Measurements from ENCODE around the gene IFI27. TPM values are rescaled to one million over a fixed set of nuclear protein-coding genes. Genes with fewer than 3 reads are reported as not detected.

The IFI27 gene
- total and polyA plus RNA-seq, 4 donors: 94.1 to 883 (median 378) TPM

GRCh38 chr14:94139006-94139405 is 28.5 kb downstream of the IFI27 start:
- H3K27me3 ChIP-seq (ENCODE audit: control insufficient read depth in 3 of 3, insufficient read depth in 3 of 3, low read length in 2 of 3): peaks cover 0 to 2% (median 1%) of the 10 kb centered on the region in 3 donors
- WGBS, 2 donors: 76 to 81% methylated on average over 5 of the region's 5 CpGs
- H3K4me1 ChIP-seq (ENCODE audit: control insufficient read depth in 5 of 5, insufficient read depth in 5 of 5, low read length in 5 of 5): no peaks in the 10 kb centered on the region
- DNase-seq (no peak), ATAC-seq (ENCODE audit: insufficient read depth, low FRiP score) (no peak)
- H3K36me3 ChIP-seq (ENCODE audit: control insufficient read depth in 4 of 4, insufficient read depth in 4 of 4, low read length in 4 of 4): no peaks in the 10 kb centered on the region
- TF ChIP-seq CTCF (IDR thresholded peaks at IDR 0.05; ENCODE audit: control extremely low read depth, extremely low read depth): no peak
- H3K9me3 ChIP-seq (ENCODE audit: control insufficient read depth in 4 of 4, insufficient read depth in 3 of 4, low read length in 3 of 4): peaks cover 0 to 1% (median 0%) of the 10 kb centered on the region in 4 donors
- no peak overlapping the region for H3K9ac ChIP-seq (ENCODE audit: insufficient read depth in 1 of 2, low read length in 2 of 2)
- H3K27ac ChIP-seq (ENCODE audit: low read depth in 1 of 2, low read length in 1 of 2): peak overlapping the region in 1 of 2 donors; percentile 55
- H3K4me3 ChIP-seq: no peak overlapping the region

GRCh38 chr14:94139421-94139820 is 28.9 kb downstream of the IFI27 start:
- no peak overlapping the region for H3K9ac ChIP-seq (ENCODE audit: insufficient read depth in 1 of 2, low read length in 2 of 2)
- no peaks in the 10 kb centered on the region for H3K4me1 ChIP-seq (ENCODE audit: control insufficient read depth in 5 of 5, insufficient read depth in 5 of 5, low read length in 5 of 5)
- H3K27ac ChIP-seq (ENCODE audit: low read depth in 1 of 2, low read length in 1 of 2): no peak overlapping the region
- H3K4me3 ChIP-seq: no peak overlapping the region
- ATAC-seq (ENCODE audit: insufficient read depth, low FRiP score): no peak
- no peaks in the 10 kb centered on the region for H3K36me3 ChIP-seq (ENCODE audit: control insufficient read depth in 4 of 4, insufficient read depth in 4 of 4, low read length in 4 of 4)
- H3K27me3 ChIP-seq (ENCODE audit: control insufficient read depth in 3 of 3, insufficient read depth in 3 of 3, low read length in 2 of 3): peaks cover 0 to 2% (median 0%) of the 10 kb centered on the region in 3 donors
- 91 to 93% methylated on average over 5 of the region's 5 CpGs for WGBS, 2 donors
- H3K9me3 ChIP-seq (ENCODE audit: control insufficient read depth in 4 of 4, insufficient read depth in 3 of 4, low read length in 3 of 4): peaks cover 0 to 1% (median 0%) of the 10 kb centered on the region in 4 donors
- no peak for DNase-seq
- no peak for TF ChIP-seq CTCF (IDR thresholded peaks at IDR 0.05; ENCODE audit: control extremely low read depth, extremely low read depth)

GRCh38 chr14:94142247-94142646 is 31.7 kb downstream of the IFI27 start:
- no peaks in the 10 kb centered on the region for H3K9me3 ChIP-seq (ENCODE audit: control insufficient read depth in 4 of 4, insufficient read depth in 3 of 4, low read length in 3 of 4)
- H3K9ac ChIP-seq (ENCODE audit: insufficient read depth in 1 of 2, low read length in 2 of 2): no peak overlapping the region
- TF ChIP-seq CTCF (IDR thresholded peaks at IDR 0.05; ENCODE audit: control extremely low read depth, extremely low read depth): no peak
- H3K27ac ChIP-seq (ENCODE audit: low read depth in 1 of 2, low read length in 1 of 2): no peak overlapping the region
- ATAC-seq (ENCODE audit: insufficient read depth, low FRiP score) (no peak), DNase-seq (no peak)
- peaks cover 0 to 8% (median 0%) of the 10 kb centered on the region in 5 donors for H3K4me1 ChIP-seq (ENCODE audit: control insufficient read depth in 5 of 5, insufficient read depth in 5 of 5, low read length in 5 of 5)
- H3K27me3 ChIP-seq (ENCODE audit: control insufficient read depth in 3 of 3, insufficient read depth in 3 of 3, low read length in 2 of 3): no peaks in the 10 kb centered on the region
- no peak overlapping the region for H3K4me3 ChIP-seq
- H3K36me3 ChIP-seq (ENCODE audit: control insufficient read depth in 4 of 4, insufficient read depth in 4 of 4, low read length in 4 of 4): no peaks in the 10 kb centered on the region
- whole genome bisulfite sequencing, 2 donors: 76 to 87% methylated on average over 3 of the region's 3 CpGs

DNA sequence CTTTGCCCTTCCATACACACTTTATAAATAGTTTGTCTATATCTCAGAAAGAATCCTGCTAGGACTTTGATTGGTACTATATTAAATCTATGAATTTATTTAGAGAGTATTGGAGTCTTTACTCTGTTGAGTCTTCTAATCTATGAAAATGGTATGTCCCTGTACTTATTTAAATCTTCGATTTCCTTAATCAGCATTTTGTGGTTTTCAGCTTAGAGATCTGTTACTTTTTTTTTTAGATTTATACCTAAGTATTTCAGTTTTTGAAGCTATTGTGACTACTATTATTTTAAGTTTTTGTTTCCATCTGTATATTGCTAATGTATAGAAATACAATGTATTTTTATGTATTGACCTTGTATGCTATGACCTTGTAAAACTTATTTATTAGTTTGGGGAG is 32.3 kb downstream of the IFI27 start:
- no peak overlapping the region for H3K9ac ChIP-seq (ENCODE audit: insufficient read depth in 1 of 2, low read length in 2 of 2)
- 86 to 89% methylated on average over 1 of the region's 1 CpG for WGBS, 2 donors
- no peaks in the 10 kb centered on the region for H3K36me3 ChIP-seq (ENCODE audit: control insufficient read depth in 4 of 4, insufficient read depth in 4 of 4, low read length in 4 of 4)
- ATAC-seq (ENCODE audit: insufficient read depth, low FRiP score) (no peak), DNase-seq (no peak)
- no peaks in the 10 kb centered on the region for H3K9me3 ChIP-seq (ENCODE audit: control insufficient read depth in 4 of 4, insufficient read depth in 3 of 4, low read length in 3 of 4)
- H3K4me1 ChIP-seq (ENCODE audit: control insufficient read depth in 5 of 5, insufficient read depth in 5 of 5, low read length in 5 of 5): peaks cover 0 to 8% (median 0%) of the 10 kb centered on the region in 5 donors
- no peaks in the 10 kb centered on the region for H3K27me3 ChIP-seq (ENCODE audit: control insufficient read depth in 3 of 3, insufficient read depth in 3 of 3, low read length in 2 of 3)
- H3K4me3 ChIP-seq: no peak overlapping the region
- TF ChIP-seq CTCF (IDR thresholded peaks at IDR 0.05; ENCODE audit: control extremely low read depth, extremely low read depth): no peak
- H3K27ac ChIP-seq (ENCODE audit: low read depth in 1 of 2, low read length in 1 of 2): no peak overlapping the region
